Motor neuron (in vitro differentiated cells): ENCODE results near the gene F13B. TPM values are rescaled to one million over a fixed set of nuclear protein-coding genes. Genes with fewer than 3 reads are reported as not detected.
"Not testable (repeated sequence)": the region's sequence is repeated elsewhere in the genome, so short reads cannot be mapped to it uniquely, and the experiment has no call there.

ENCODE experiments used
- ATAC-seq, 8 experiments: fragments of 200-7000 bp; cut with Tn5 transposase; replicated peaks in 6 of 8; 2 replicates each; pipeline ENCODE4 v1.8.0; 2021; ENCODE audit warnings: mild to moderate bottlenecking in 8 of 8, moderate library complexity in 8 of 8
- H3K27ac ChIP-seq, 2 donors: fragments of 250-450 bp; sonication (Bioruptor Pico); 2 replicates each; pipeline ENCODE4 v1.9.0; 2021; ENCODE audit warnings: antibody characterized with exemption in 2 of 2, mild to moderate bottlenecking in 2 of 2, moderate library complexity in 1 of 2
- H3K4me1 ChIP-seq, 2 donors: fragments of 250-450 bp; sonication (Bioruptor Pico); replicated peaks in 1 of 2; 2 replicates each; pipeline ENCODE4 v1.6.1; 2021; ENCODE audit warnings: antibody characterized with exemption in 2 of 2, mild to moderate bottlenecking in 2 of 2, moderate library complexity in 1 of 2
- H3K4me3 ChIP-seq, 5 donors: fragments of 250-450 bp; sonication (Bioruptor Pico); 2 replicates each; pipeline ENCODE4 v1.9.0; 2021; ENCODE audit warnings: antibody characterized with exemption in 5 of 5, mild to moderate bottlenecking in 5 of 5, moderate library complexity in 4 of 5
- WGBS, 10 experiments: fragments of 450-650 bp; shearing (Covaris generic); methylation state at CpG; one replicate each; pipeline ENCODE4 v1.0.0; 2022; 5-methylcytosine and 5-hydroxymethylcytosine counted together
- in situ Hi-C, 9 experiments: fragments of 400-800 bp; cut with MboI; loops; one replicate each; pipeline ENCODE4 v1.15.0; 2021; ENCODE audit warnings: low sequenced_read_pairs in 9 of 9, low pct_unique_long_range_greater_than_20kb in 2 of 9; ENCODE audit not compliant: unreplicated experiment in 9 of 9
- total RNA-seq, 8 experiments: library from RNA; unstranded; fragments of 300-600 nt; gene quantifications; 2 replicates each; pipeline versions ENCODE4 v1.2.3 to v1.2.4, GENCODE V29; 2022

Gene F13B
- total RNA-seq, 8 experiments from 2014 or later: not detected

DNA sequence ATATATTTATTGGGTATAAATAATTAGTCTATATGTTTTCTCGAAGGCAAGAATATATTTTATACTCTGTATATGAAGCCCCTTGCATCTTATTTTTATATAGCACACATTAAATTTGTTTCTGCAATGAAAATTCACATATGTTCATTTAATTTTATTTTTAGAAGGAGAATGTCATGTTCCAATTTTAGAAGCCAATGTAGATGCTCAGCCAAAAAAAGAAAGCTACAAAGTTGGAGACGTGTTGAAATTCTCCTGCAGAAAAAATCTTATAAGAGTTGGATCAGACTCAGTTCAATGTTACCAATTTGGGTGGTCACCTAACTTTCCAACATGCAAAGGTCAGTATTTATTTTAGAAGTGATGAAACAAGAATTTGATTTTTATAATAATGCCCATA, 73.1 kb downstream of the F13B start:
- in situ Hi-C loops: no loop called here
- ATAC-seq: no peak
- 8 to 100% (median 91%) methylated on average over 1 to 2 of the region's 2 CpGs; no CpG with 5 or more reads in 1 of the 10 experiments for WGBS, 10 experiments
- H3K4me3 ChIP-seq: no peak overlapping the region
- H3K4me1 ChIP-seq: peaks cover 3 to 8% of the 10 kb centered on the region in 2 donors
- H3K27ac ChIP-seq: no peak overlapping the region

DNA sequence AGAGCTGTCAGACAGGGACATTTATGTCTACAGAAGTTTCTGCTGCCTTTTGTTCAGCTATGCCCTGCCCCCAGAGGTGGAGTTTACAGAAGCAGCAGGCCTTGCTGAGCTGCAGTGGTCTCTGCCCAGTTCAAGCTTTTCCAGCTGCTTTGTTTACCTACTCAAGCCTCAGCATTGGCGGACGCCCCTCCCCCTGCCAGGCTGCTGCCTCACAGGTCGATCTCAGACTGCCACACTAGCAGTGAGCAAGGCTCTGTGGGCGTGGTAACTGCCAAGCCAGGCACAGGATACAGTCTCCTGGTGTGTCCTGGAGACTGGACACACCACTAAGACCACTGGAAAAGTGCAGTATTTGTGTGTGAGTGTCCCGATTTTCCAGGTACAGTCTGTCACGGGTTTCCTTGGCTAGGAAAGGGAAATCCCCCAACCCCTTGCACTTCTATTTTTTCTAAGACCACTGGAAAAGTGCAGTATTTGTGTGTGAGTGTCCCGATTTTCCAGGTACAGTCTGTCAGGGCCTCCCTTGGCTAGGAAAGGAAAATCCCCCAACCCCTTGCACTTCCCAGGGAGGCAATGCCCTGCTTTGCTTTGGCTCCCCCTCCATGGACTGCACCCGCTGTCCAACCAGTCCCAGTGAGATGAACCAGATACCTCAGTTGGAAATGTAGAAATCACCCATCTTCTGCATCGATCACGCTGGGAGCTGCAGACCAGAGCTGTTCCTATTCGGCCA, 75.0 kb downstream of the F13B start:
- H3K27ac ChIP-seq, H3K4me3 ChIP-seq, in situ Hi-C loops, H3K4me1 ChIP-seq: not testable (repeated sequence)
- WGBS, 10 experiments: 14 to 80% (median 54%) methylated on average over 1 to 11 of the region's 11 CpGs; no CpG with 5 or more reads in 2 of the 10 experiments
- ATAC-seq: peak in 6 of 8 experiments; percentile 23 to 100 (median 98)

Other genes with a start within 250 kb of the F13B start
- under 1 TPM in 4 of 8 experiments, not detected in 4; 0.16 to 0.92 (median 0.33) TPM for gene CFHR1, start 247.5 kb downstream of the F13B start, total RNA-seq
- gene CFHR4, start 179.2 kb downstream of the F13B start, total RNA-seq: under 1 TPM in 4 of 8 experiments, not detected in 4; 0.11 to 0.76 (median 0.45) TPM
- gene CFHR2, start 123.5 kb downstream of the F13B start, total RNA-seq: 1 to 10 TPM in 1 of 8 experiments, not detected in 7; 1.7 TPM
- gene CFHR5, start 89.7 kb downstream of the F13B start, total RNA-seq: under 1 TPM in 1 of 8 experiments, not detected in 7; 0.09 TPM
- 10 to 100 TPM in 3 of 8 experiments, 1 to 10 TPM in 4, under 1 TPM in 1; 0.15 to 55.5 (median 3.1) TPM for gene ASPM, start 79.4 kb upstream of the F13B start, total RNA-seq
- gene ZBTB41, start 134.0 kb upstream of the F13B start, total RNA-seq: 10 to 100 TPM in 7 of 8 experiments, 1 to 10 TPM in 1; 9.6 to 45.4 (median 23.8) TPM
- gene CRB1, start 201.0 kb upstream of the F13B start, total RNA-seq: 10 to 100 TPM in 5 of 8 experiments, 1 to 10 TPM in 2, under 1 TPM in 1; 0.66 to 24.9 (median 14.2) TPM